Endothelial cell of umbilical vein (primary cell): ENCODE measurements around the gene IYD. TPM values are rescaled to one million over a fixed set of nuclear protein-coding genes. Genes with fewer than 3 reads are reported as not detected.

ENCODE experiments used
- BruUV-seq: library from RNA; stranded (reverse); fragments of 400-500 nt; replicated peaks from 2 replicates; lab custom pipeline; 2021; lab: Mats Ljungman, UMichigan
- CTCF ChIA-PET: fragments of 300-600, 350-600 bp; sonication (Branson Sonifier 250); formaldehyde crosslinking; loops from one replicate; lab custom pipeline; 2021; ENCODE audit warnings: antibody characterized with exemption, inconsistent platforms; lab: Charles Lee
- POLR2A ChIA-PET: fragments of 300-600, 350-600 bp; sonication (Branson Sonifier 250); formaldehyde crosslinking; loops from one replicate; lab custom pipeline; 2021; ENCODE audit warnings: antibody characterized with exemption, inconsistent platforms; lab: Charles Lee
- DNase-seq: peaks from one replicate; pipeline ENCODE4 v3.0.0-alpha.2; 2011; ENCODE audit warnings: low read depth, low spot score
- FAIRE-seq: peaks from 2 replicates; lab custom pipeline; 2011; peaks lifted over from hg19 to GRCh38; lab: Jason Lieb, UNC
- H2AFZ ChIP-seq: 2 replicates; pipeline ENCODE4 v1.6.0; 2012; ENCODE audit warnings: low read depth, low read length, control low read depth, inconsistent platforms
- H3K27ac ChIP-seq: 2 replicates; pipeline ENCODE4 v1.5.1; 2011; ENCODE audit warnings: low read depth, mild to moderate bottlenecking, control low read depth, low read length, moderate library complexity; ENCODE audit not compliant: insufficient read depth
- H3K27me3 ChIP-seq, 2 experiments: 2 replicates each; pipeline versions ENCODE4 v1.6.0 to v1.6.1; 2011; ENCODE audit warnings: low read length in 2 of 2, mixed read lengths in 1 of 2; ENCODE audit not compliant: control insufficient read depth in 2 of 2, insufficient read depth in 2 of 2
- H3K36me3 ChIP-seq, 2 experiments: 2 replicates in 1 of 2; 3 replicates in 1 of 2; pipeline ENCODE4 v1.5.1; 2011; ENCODE audit warnings: low read length in 2 of 2, mild to moderate bottlenecking in 1 of 2, moderate library complexity in 1 of 2; ENCODE audit not compliant: control insufficient read depth in 2 of 2, insufficient read depth in 2 of 2; ENCODE audit errors: extremely low read depth in 1 of 2
- H3K4me1 ChIP-seq: 3 replicates; pipeline ENCODE4 v1.5.1; 2011; ENCODE audit warnings: mild to moderate bottlenecking, low read length; ENCODE audit not compliant: control insufficient read depth, insufficient read depth; ENCODE audit errors: extremely low read depth
- H3K4me2 ChIP-seq: 2 replicates; pipeline ENCODE4 v1.6.1; 2011; ENCODE audit warnings: low read length, control low read depth, mixed read lengths; ENCODE audit not compliant: insufficient read depth
- H3K4me3 ChIP-seq, 3 experiments: fragments of 200-600 bp in 1 of 3; sonication (generic), shearing (Covaris generic) in 1 of 3; replicated peaks in 1 of 3; 2 replicates each; pipeline ENCODE4 v1.5.1; 2011 to 2016; ENCODE audit warnings: control low read depth in 3 of 3, low read length in 3 of 3, mild to moderate bottlenecking in 2 of 3, inconsistent platforms in 1 of 3, low read depth in 1 of 3, moderate library complexity in 1 of 3; ENCODE audit not compliant: insufficient read depth in 1 of 3
- H3K79me2 ChIP-seq: 2 replicates; pipeline ENCODE4 v1.6.0; 2012; ENCODE audit warnings: low read length, inconsistent platforms; ENCODE audit not compliant: control insufficient read depth, insufficient read depth
- H3K9ac ChIP-seq: replicated peaks from 2 replicates; pipeline ENCODE3; 2011; ENCODE audit warnings: low read length, control low read depth; ENCODE audit not compliant: insufficient read depth; ENCODE audit errors: extremely low read depth
- H3K9me1 ChIP-seq: replicated peaks from 3 replicates; pipeline ENCODE4 v1.6.0; 2011; ENCODE audit warnings: mild to moderate bottlenecking, low read length; ENCODE audit not compliant: control insufficient read depth, insufficient read depth; ENCODE audit errors: extremely low read depth
- H3K9me3 ChIP-seq: replicated peaks from 2 replicates; pipeline ENCODE4 v1.5.1; 2012; ENCODE audit warnings: low read length, inconsistent platforms; ENCODE audit not compliant: control insufficient read depth, insufficient read depth
- H4K20me1 ChIP-seq: replicated peaks from 2 replicates; pipeline ENCODE3; 2011; ENCODE audit warnings: mild to moderate bottlenecking, low read length; ENCODE audit not compliant: control insufficient read depth, insufficient read depth; ENCODE audit errors: extremely low read depth
- EZH2 ChIP-seq: IDR thresholded peaks from 2 replicates; pipeline ENCODE4 v1.6.1; 2012; ENCODE audit warnings: borderline replicate concordance, low read depth, mild to moderate bottlenecking, moderate library complexity, low read length, inconsistent platforms; ENCODE audit not compliant: severe bottlenecking
- GATA2 ChIP-seq: IDR thresholded peaks from 2 replicates; pipeline ENCODE4 v1.7.0; 2011; ENCODE audit warnings: low read depth, mild to moderate bottlenecking, moderate library complexity, mixed read lengths, low read length; ENCODE audit not compliant: insufficient read length, insufficient read depth
- JUN ChIP-seq: IDR thresholded peaks from 2 replicates; pipeline ENCODE4 v1.6.1; 2011; ENCODE audit warnings: borderline replicate concordance, low read depth; ENCODE audit not compliant: insufficient read length, insufficient read depth
- POLR2A ChIP-seq: IDR thresholded peaks from 2 replicates; pipeline ENCODE4 v1.6.1; 2012; ENCODE audit warnings: low read depth, mild to moderate bottlenecking, control low read depth, low read length
- dilution Hi-C: fragments of 300-500 bp; cut with MboI; formaldehyde crosslinking; loops from one replicate; pipeline ENCODE4 v1.15.0; 2019; ENCODE audit warnings: low sequenced_read_pairs; ENCODE audit not compliant: extremely low pct_ligation_motif_present
- intact Hi-C: fragments of 100-400 bp; cut with micrococcal nuclease; formaldehyde crosslinking; loops from one replicate; pipeline ENCODE4 v1.10.0; 2022
- polyA plus RNA-seq, 4 experiments: library from polyadenylated mRNA; depleted of rRNA in 3 of 4; stranded (reverse) in 3 of 4; unstranded in 1 of 4; fragments of >200 nt; gene quantifications; 2 replicates each; pipeline versions ENCODE4 v1.2.1 to v1.2.3, GENCODE V29; 2011 to 2012; ENCODE audit warnings: missing spikeins in 1 of 4
- total RNA-seq: library from RNA; stranded (reverse); gene quantifications from 2 replicates; pipeline ENCODE4 v1.2.3, GENCODE V29; 2021
- TF ChIP-seq, protein P1 (sequence below): IDR thresholded peaks from 2 replicates; pipeline ENCODE4 v1.6.1; 2011; ENCODE audit not compliant: insufficient read depth, insufficient read length
- TF ChIP-seq, protein P2 (sequence below), 2 donors: IDR thresholded peaks; 1 replicate in 1 of 2; 2 replicates in 1 of 2; pipeline ENCODE4 v1.5.1; 2011; ENCODE audit warnings: low read length in 2 of 2, mild to moderate bottlenecking in 2 of 2, moderate library complexity in 2 of 2, control low read depth in 1 of 2, inconsistent platforms in 1 of 2, low read depth in 1 of 2; ENCODE audit not compliant: insufficient read depth in 1 of 2; ENCODE audit errors: extremely low read depth in 1 of 2

Gene IYD
- total and polyA plus RNA-seq, 2 donors (not counting 3 experiments of a cell fraction or from before 2014, with no cell fraction given): not detected

DNA sequence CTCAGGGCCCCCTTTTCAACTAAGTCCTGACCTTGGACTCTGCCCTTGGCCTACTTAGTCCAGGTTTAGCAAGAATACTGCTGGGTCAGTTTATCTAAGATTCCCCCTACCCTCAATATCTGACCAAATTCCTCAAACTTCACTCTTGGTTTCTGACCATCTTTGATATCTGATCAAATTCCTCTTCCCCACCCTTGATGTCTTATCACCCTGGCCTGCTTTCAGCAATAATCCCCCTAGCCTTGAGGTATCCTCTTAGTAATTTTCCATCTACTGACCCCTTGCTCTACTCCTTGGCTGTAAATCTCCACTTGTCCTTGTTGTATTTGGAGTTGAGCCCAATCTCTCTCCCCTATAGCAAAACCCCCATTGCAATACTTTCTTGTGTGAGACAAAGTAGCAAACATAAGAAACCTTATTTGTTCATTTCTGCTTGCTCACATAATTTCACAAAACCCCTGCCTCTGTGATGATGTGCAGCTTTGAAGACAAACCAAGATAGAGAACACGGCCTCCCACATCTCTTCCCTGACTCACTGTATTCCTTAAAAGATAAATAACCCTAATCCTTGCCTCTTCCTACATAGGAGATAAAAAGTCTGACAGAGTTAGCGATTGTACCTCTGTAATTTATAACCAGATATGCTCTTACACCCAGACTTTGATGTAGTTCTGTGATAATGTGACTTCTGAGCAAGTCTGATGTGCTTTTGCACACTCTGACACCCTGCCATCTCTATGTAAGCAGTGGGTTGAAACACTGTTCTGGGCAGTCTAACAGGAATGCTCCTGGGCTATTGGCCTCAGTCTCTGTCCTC lies 13.8 kb upstream of the IYD start:
- H3K9ac ChIP-seq: no peak overlapping the region
- intact Hi-C loops: no loop called here
- no peak overlapping the region for H2AFZ ChIP-seq
- dilution Hi-C loops: no loop called here
- H3K4me1 ChIP-seq: no peaks in the 10 kb centered on the region
- DNase-seq (no peak), FAIRE-seq (no peak)
- TF ChIP-seq, protein P1, sequence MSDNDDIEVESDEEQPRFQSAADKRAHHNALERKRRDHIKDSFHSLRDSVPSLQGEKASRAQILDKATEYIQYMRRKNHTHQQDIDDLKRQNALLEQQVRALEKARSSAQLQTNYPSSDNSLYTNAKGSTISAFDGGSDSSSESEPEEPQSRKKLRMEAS: no peak
- TF ChIP-seq, protein P2, sequence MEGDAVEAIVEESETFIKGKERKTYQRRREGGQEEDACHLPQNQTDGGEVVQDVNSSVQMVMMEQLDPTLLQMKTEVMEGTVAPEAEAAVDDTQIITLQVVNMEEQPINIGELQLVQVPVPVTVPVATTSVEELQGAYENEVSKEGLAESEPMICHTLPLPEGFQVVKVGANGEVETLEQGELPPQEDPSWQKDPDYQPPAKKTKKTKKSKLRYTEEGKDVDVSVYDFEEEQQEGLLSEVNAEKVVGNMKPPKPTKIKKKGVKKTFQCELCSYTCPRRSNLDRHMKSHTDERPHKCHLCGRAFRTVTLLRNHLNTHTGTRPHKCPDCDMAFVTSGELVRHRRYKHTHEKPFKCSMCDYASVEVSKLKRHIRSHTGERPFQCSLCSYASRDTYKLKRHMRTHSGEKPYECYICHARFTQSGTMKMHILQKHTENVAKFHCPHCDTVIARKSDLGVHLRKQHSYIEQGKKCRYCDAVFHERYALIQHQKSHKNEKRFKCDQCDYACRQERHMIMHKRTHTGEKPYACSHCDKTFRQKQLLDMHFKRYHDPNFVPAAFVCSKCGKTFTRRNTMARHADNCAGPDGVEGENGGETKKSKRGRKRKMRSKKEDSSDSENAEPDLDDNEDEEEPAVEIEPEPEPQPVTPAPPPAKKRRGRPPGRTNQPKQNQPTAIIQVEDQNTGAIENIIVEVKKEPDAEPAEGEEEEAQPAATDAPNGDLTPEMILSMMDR (IDR thresholded peaks at IDR 0.05; ENCODE audit: extremely low read depth in 1 of 2, insufficient read depth in 1 of 2, low read depth in 1 of 2, low read length in 2 of 2): no peak
- TF ChIP-seq JUN (no peak), GATA2 (no peak), POLR2A (no peak), EZH2 (no peak)
- H3K9me3 ChIP-seq: no peaks in the 10 kb centered on the region
- no peaks in the 10 kb centered on the region for H3K9me1 ChIP-seq
- no peak overlapping the region for H3K27ac ChIP-seq
- BruUV-seq: no TSS peak
- no peaks in the 10 kb centered on the region for H4K20me1 ChIP-seq
- H3K79me2 ChIP-seq: no peaks in the 10 kb centered on the region
- no peak overlapping the region for H3K4me2 ChIP-seq
- peaks cover 3 to 5% of the 10 kb centered on the region in 2 experiments for H3K27me3 ChIP-seq
- H3K36me3 ChIP-seq: no peaks in the 10 kb centered on the region
- POLR2A ChIA-PET: no interaction called here
- H3K4me3 ChIP-seq: no peak overlapping the region
- CTCF ChIA-PET: interaction anchor here (1.4 kb wide), 1 partner anchor 40 kb away, joined by 5 read pairs; no protein-coding TSS in a partner anchor
